NCI-H524 (cell line): ENCODE measurements around the gene SLC51A.
"Not testable (repeated sequence)": the region's sequence is repeated elsewhere in the genome, so short reads cannot be mapped to it uniquely, and the experiment has no call there.

Experiments used
- DNase-seq, 2 experiments: peaks; one replicate each; lab custom pipeline; 2025; lab: John Stamatoyannopoulos, UW

Gene SLC51A

GRCh38 chr3:196193736-196194541, 22.4 kb upstream of the SLC51A start:
- DNase-seq: no peak

- no peak for DNase-seq
Observed at GRCh38 chr3:196194542-196194915, 21.8 kb upstream of the SLC51A start.

GRCh38 chr3:196195664-196196265, 20.6 kb upstream of the SLC51A start:
- DNase-seq: no peak

DNA sequence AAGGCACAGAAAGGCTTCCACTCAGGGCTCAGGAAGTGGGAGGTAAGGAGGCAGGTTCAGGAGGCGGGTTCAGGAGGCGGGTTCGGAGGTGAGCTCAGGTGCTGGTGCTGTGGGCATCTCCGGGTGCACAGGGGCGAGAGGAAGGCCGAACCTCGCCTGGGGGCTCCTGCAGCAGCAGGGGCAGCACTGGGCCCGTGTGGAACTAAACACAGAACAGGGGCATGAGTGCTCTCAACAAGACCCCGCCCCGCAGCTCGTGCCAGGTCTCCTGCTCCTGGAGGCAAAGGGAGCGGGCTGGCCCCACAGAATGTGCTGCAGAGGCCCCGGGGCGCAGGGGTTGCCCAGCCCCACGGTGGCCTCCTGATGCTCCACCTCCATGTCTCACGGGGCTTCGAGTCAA, 18.8 kb upstream of the SLC51A start:
- no peak for DNase-seq

GRCh38 chr3:196198081-196198675, 18.2 kb upstream of the SLC51A start:
- DNase-seq: no peak

DNA sequence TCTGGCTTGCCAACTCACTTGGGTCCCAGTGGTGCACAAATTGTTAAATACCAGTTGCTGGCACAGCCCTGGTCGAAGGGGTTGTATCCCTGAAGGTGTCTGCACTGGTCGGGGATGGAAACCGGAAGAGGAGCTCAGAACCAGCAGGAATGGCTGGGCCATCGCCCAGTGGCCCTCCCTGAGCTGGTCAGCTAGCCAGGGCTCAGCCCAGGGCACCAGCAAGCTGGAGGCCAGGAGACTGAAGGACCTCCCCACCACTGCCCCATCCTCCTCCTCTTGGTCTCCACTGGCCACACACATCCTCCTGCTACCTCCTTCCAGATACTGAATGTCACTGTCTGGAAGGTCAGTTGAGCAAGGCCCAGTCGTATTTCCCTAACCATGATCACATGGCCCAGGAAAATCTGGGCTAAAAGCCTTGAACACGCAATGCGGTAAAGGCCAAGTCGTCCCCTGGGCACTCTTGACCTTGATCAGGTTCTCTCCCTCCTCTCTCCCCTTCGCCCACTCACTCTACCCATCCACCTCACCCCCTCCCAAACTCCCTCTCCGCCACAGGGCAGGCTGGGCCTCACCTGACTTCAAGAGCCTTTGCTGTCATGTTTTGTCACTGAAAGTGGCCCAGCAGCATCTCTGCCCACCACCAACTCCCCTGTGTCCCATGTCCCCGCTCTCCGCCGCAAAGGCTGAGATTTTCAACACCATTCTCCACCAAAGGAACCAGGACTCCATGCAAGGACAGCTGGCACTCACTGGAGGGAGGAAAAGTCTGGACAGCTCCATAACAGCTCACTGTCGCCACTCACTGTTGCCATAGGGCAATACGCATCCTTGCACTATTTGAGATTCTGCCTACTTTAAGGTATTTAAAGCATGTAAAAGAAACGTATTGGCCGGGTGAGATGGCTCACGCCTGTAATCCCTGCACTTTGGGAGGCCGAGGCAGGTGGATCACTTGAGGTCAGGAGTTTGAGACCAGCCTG, 17.3 kb upstream of the SLC51A start:
- DNase-seq: peak in 1 of 2 experiments; percentile 40

DNA sequence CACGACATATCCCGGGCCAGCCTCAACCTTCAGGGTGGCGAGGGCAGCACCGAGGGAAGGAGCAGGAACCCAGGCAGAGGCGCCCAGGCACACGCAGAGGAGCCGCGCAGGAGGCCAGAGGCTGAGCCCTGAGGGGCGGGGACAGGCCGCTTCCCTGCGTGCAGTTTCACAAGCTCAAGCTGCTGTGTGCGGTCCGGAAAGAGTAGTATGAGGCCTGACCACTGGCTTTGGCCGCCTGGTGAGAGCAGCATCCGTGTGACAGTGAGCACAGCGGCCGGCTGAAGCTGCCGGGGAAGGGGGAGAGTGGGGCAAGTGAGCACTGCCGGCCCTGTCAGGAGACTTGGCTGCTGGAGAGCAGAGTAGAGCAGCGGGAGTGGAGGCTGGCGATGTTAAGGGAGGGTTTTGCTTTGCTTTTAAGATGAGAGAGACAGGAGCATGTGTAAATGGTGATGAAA, 13.8 kb upstream of the SLC51A start:
- DNase-seq: no peak

DNA sequence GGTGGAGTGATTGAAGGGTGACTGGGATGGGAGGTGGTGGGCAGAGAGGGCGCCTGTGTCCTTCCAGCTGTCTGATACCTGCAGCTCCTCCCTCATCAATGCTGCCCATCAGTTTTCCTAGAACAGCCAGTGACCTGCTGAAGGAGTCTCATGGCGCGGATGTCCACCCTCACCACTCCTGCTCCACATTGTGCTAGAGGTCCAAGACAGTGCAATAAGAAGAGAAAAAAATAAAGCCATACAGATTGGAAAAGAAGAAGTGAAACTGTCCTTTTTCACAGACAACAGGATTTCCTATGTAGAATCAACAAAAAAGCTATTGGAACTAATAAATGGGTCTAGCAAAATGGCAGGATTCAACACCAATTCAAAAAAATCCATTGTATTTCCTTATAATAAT, 12.5 kb upstream of the SLC51A start:
- no peak for DNase-seq

- not testable (repeated sequence) for DNase-seq
Observed at GRCh38 chr3:196205442-196206205, 10.7 kb upstream of the SLC51A start.

- DNase-seq: no peak
Observed at GRCh38 chr3:196207159-196207832, 9.0 kb upstream of the SLC51A start.

GRCh38 chr3:196207833-196208607, 8.3 kb upstream of the SLC51A start:
- DNase-seq: no peak

DNA sequence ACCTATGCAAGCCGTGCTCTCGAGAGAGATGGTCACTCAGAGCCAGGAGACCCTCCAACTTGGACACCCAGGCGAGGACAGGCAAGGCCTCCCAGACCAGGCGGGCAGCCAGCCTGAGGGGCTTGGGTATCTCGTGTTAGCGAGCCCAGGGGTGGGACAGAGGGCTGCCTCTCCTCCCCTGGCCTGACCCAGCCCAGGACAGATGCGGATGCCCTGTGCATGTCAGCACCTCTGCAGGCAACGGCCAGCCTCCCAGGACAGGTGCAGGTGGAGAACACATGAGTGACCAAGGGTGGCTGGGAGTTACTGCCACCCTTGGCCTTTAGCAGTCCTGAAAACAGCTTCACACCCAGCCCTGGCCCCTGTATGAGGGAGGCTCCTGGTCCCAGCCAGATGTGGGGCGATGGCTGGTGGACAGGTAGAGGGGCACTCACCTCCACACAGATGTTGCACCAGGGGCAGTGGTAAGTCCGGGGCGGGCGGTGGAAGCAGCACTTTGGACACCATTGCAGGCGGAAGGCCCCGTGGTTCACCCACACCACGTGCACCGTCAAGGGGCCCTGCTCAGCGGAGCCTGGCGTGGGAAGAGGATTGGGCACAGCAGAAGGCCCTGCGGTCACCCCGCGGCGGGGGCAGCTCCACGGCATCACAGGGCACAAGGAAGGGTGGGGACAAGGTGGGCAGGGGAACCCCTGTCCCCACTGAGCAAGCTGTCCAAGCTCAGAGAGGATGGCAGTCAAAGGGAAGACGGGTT, 7.2 kb upstream of the SLC51A start:
- no peak for DNase-seq

- not testable (repeated sequence) for DNase-seq
Observed at GRCh38 chr3:196209944-196210672, 6.2 kb upstream of the SLC51A start.

DNA sequence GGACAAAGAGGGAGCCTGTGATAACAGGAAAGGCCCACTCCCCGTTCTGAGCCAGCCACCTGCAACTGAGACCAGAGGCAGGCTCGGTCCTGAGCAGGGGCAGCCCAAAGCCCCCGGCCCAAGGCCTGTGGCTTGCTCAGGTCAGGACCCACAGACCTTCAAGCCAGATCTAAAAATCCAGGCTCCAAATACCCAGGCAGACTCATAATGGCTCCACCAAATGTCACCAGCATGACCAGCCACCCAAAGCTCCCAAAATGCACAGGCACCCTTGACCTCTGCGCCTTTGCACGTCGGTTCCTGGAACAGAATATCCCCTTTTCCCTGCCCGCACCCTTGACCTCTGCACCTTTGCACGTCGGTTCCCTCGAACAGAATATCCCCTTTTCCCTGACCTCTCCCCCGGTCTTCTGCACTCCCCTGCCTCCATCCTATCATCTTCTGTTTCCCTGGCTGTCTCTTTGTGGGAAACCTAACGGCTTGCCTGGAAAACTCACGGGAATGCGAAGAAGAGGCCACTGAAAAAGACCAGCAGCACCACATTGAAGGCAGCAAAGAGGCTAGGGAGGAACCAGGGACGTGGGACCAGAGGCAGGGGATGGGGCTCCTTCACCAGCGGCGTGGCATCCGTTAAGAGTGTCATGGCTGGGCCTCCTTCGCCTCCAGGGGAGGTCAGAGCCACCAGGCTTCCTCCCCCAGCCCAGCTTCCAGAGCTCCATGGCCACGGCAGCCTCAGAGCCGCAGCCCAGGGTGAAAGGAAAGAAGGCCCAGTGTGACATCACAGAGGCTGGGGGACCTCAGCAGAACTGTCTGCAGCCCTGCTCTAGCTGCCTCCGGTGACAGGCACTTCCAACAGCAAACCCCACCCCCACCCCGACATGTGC, 5.4 kb upstream of the SLC51A start, which contains the start of gene ZDHHC19:
Gene ZDHHC19 (minus strand): TSS at position 728 of the 884 bp plus-strand sequence. CDS start 85 bp downstream, at position 643.
- no peak for DNase-seq

GRCh38 chr3:196214783-196215441, 1.4 kb upstream of the SLC51A start:
- no peak for DNase-seq

DNA sequence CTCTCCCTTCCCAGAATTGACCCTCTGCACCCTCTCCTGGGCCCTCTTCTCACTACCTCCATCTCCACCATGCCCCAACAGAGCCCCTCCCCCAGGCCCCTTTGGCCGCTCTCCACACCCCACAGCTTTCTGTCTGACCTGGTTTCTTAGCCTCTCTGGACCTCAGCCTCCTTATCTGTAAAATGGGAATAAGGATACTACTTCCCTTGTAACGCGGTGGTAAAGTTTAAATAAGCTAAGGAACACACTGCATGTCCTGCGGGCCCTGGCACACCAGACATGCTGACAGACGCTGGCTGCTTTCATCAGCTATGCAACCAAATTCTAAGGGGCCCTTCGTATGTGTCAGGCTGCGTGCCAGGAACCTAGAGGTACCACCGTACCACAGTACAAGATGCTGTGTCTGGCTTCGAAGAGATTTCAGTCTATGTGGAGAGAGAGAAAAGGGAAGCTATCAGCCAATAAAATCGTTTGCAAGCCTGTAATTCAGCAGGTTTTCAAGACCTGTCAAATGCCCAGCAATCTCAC, 777 bp upstream of the SLC51A start:
- no peak for DNase-seq
